GM13976 (cell line): ENCODE data around the gene LILRA6.

Source experiments
- DNase-seq: peaks from one replicate; pipeline ENCODE4 v3.0.0; 2012; ENCODE audit warnings: low spot score
- CTCF ChIP-seq: IDR thresholded peaks from 2 replicates; pipeline ENCODE4 v1.5.1; 2012; ENCODE audit warnings: borderline replicate concordance, mild to moderate bottlenecking; ENCODE audit not compliant: insufficient read depth; ENCODE audit errors: extremely low read depth, missing control alignments, control extremely low read depth
- in situ Hi-C: fragments of 300-500 bp; cut with MboI; formaldehyde crosslinking; loops from one replicate; pipeline ENCODE4 v1.12.0; 2022; ENCODE audit warnings: low sequenced_read_pairs, mixed read lengths, inconsistent platforms; ENCODE audit not compliant: unreplicated experiment

The LILRA6 gene

GRCh38 chr19:54255105-54255775 lies 12.7 kb upstream of the LILRA6 start:
- no peak for DNase-seq
- no peak for TF ChIP-seq CTCF
- in situ Hi-C loops = no loop called here

- DNase-seq = no peak
- TF ChIP-seq CTCF = no peak
- in situ Hi-C loops = no loop called here
Measured at GRCh38 chr19:54254195-54254906, 11.8 kb upstream of the LILRA6 start.

GRCh38 chr19:54253331-54254194 lies 11.0 kb upstream of the LILRA6 start:
- in situ Hi-C loops = no loop called here
- DNase-seq = no peak
- no peak for TF ChIP-seq CTCF

GRCh38 chr19:54252845-54253244 lies 10.3 kb upstream of the LILRA6 start:
- DNase-seq = no peak
- no peak for TF ChIP-seq CTCF
- in situ Hi-C loops = no loop called here

GRCh38 chr19:54252243-54252642 lies 9.7 kb upstream of the LILRA6 start:
- no peak for DNase-seq
- TF ChIP-seq CTCF = no peak
- in situ Hi-C loops = no loop called here

- TF ChIP-seq CTCF = no peak
- DNase-seq = peak; percentile 26
- in situ Hi-C loops = no loop called here
Measured at GRCh38 chr19:54248016-54248601, 5.5 kb upstream of the LILRA6 start.
